HK-2 (cell line): ENCODE measurements around the gene KRAS.

ENCODE experiments used
- DNase-seq: peaks from one replicate; pipeline ENCODE4 v3.0.0-alpha.2; 2018; ENCODE audit not compliant: unreplicated experiment

Gene KRAS

GRCh38 chr12:25195056-25195971 is 55.4 kb downstream of the KRAS start, which contains the start of the genes DNAI7 and ETFRF1:
Gene DNAI7, minus strand, starts transcription at chr12:25195160. Its CDS starts 82 bp downstream, at chr12:25195078.
Gene ETFRF1, plus strand, starts transcription at chr12:25195237. Its CDS starts 8,720 bp downstream, at chr12:25203957.
- DNase-seq, result peak; percentile 93

- no peak for DNase-seq
These were observed 56.0 kb downstream of the KRAS start for GRCh38 chr12:25194722-25195055.

DNA sequence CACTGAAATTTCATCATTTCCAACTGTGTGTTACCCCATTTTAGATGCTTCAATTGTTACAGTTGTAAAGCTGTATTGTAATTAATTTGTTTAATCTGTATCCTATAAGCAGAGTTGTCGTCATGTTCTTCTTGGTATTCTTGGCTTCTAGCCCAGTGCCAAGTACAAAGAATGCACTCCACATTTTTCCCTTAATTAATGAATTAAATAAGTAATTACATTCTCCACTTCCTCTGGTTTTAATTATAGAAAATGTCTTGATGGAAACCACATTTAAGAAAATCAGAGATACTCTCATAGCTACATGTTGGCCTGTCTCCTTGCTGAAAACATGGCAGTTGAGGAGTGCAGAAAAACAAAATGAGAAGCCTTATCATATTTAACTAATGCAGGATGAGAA is 56.5 kb downstream of the KRAS start:
- DNase-seq, result no peak

DNA sequence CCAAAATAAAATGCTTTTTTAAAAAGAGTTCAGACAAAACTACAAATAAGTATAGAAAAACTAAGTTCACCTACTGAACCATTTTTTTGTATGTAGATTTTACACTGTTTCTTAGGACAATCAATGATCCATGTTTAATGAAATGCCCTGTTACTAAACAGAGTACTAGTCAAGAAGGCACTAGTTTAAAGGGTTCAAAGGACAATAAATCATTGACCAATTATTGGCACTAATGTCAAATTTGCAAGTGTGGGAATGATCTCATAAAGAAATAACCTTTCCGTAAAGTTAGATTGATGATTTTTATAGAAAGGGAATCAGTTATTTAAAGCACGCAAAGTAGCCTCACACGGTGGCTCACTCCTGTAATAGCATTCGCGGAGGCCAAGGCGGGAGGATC is 59.9 kb downstream of the KRAS start:
- DNase-seq, result no peak

DNA sequence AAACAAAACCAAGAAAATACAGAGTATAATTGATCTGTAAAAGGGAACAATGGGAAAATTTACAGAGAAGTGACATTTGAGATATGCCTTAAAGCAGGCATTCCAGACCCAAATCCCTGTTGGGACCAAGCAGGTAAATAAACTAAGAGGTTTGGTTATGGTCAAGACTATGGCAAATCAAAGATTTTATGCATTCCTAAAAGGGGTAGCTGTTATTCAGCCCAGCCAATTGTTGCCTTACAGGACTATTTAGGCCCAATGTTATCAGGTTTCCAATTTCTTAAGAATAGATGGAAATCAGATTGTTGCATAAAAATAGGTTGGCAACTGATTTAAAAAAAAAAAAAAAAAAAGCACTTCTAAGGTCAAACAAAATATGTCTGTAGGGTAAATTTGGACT is 61.1 kb downstream of the KRAS start:
- no peak for DNase-seq

- no peak for DNase-seq
These were observed 62.9 kb downstream of the KRAS start for GRCh38 chr12:25187781-25188180.

DNA sequence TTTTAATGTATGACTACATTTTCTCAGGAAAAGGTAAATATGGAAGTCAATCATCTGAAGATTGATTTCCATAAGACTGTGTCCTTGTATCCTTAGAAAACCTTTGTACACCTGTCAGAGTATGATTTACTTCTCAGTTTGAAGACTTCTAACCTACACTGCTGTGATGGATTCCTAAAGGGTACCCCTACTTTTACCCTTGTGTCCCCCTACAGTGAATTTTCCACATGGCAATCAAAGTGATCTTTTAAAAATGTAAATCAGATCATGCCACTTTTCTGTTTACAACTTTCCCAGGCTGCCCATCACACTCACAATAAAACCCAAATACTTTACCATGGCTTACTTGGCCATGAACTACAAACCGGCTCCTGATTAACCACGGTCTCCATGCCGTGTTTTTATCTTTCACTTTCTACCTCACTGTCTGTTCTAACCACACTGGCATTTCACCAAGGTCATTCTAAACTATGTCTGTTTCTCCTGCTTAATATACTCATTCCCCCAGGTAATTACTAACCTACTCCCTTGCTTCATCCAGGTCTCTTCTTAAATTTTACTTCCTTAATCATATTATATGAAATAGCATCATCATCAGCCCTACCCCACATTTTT is 63.8 kb downstream of the KRAS start:
- DNase-seq, result no peak

DNA sequence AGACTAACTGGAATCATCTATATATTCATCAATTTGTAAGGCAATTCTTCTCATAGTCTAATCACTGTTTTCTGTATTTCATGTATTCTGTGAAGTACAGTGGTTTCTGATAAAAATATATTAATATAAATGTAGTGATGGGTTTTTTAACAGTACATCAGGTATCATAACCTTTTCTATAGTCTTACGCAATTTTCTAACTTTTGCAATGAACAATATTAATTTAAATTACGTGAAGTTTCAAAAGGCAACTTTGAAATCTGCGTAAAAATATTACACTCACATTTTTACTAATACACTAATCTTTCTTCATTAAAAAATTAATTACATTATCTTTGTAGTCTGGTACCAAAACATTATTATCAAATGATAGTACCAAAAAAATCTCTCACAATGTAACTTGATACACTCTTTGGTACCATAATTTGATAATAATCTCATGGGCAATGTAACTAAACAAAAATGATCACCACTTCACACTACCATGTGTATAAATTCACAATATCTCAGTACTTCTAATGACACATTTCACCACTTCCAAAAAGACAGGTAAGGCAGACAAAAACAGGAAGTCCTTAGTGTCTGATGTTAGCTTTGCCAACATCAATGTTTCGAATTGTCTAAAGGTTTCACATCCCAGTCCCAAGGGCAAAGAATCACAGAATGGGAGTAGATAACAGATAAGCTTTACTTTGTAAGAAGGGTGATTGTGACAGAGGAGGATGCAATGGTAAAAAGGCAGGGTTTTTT is 64.5 kb downstream of the KRAS start:
- no peak for DNase-seq

DNA sequence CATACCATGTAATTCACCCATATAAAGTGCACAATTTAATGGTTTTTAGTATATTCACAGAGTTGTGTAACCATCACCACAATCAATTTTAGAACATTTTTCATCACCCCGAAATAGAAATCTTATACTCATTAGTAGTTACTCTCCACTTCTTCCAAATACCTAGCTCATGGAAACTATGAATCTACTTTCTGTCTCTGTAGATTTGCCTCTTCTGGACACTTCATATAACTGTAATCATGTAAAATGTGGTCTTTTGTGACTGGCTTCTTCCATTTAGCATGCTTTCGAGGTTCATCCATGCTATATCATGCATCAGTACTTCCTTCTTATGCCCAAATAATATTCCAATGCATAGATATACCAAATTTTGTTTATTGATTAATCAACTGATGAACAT is 66.6 kb downstream of the KRAS start:
- no peak for DNase-seq

- no peak for DNase-seq
These were observed 68.0 kb downstream of the KRAS start for GRCh38 chr12:25182765-25183164.

DNA sequence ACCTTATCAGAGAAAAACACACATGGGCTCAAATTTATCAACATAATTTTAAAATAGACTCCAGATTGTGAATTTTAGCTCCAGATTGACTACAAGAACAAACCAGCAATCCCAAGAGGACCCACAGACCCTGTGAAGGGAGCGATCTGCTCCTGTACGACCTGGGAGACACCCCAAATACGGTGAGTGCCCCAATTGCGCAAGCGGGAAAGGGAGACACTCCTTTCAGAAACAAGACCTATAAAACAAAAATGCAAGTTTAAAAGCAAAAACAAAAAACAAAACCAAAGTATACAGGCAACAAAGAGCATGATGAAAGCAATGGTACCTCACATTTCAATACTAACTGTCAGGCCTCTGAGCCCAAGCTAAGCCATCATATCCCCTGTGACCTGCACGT is 87.9 kb downstream of the KRAS start:
- no peak for DNase-seq

- no peak for DNase-seq
These were observed 94.7 kb downstream of the KRAS start for GRCh38 chr12:25156061-25156460.

- no peak for DNase-seq
These were observed 95.6 kb downstream of the KRAS start for GRCh38 chr12:25155022-25155576.
